Measurements from ENCODE around the gene NECAB2.

DNA sequence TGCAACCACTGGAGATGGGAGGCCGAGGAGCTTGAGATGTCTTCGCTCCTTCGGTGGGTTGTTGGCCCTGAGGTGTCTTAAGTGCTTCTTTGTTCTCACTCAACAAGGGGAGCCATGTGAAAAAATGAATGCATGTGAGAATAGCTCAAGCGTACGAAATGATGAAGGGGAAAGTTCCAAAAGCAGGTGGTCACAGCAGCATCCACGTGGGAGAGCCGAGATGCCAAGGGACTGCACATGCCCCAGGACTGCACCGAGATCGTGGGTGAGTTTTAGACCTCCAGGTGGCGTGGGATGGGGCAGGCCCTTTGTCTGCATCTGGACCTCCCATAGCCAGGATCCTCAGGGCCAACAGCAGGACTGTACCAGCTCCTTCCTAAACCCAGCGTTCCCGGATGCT lies 66.5 kb downstream of the NECAB2 start:
- TF ChIP-seq, protein P1, sequence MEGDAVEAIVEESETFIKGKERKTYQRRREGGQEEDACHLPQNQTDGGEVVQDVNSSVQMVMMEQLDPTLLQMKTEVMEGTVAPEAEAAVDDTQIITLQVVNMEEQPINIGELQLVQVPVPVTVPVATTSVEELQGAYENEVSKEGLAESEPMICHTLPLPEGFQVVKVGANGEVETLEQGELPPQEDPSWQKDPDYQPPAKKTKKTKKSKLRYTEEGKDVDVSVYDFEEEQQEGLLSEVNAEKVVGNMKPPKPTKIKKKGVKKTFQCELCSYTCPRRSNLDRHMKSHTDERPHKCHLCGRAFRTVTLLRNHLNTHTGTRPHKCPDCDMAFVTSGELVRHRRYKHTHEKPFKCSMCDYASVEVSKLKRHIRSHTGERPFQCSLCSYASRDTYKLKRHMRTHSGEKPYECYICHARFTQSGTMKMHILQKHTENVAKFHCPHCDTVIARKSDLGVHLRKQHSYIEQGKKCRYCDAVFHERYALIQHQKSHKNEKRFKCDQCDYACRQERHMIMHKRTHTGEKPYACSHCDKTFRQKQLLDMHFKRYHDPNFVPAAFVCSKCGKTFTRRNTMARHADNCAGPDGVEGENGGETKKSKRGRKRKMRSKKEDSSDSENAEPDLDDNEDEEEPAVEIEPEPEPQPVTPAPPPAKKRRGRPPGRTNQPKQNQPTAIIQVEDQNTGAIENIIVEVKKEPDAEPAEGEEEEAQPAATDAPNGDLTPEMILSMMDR (IDR thresholded peaks at IDR 0.05), result no peak
- no peak for TF ChIP-seq POLR2A (IDR thresholded peaks at IDR 0.05)

Data from body of pancreas (tissue), 4 donors.